Measurements from ENCODE around the gene NAALADL2. TPM values are rescaled to one million over a fixed set of nuclear protein-coding genes. Genes with fewer than 3 reads are reported as not detected.

The NAALADL2 gene
- total RNA-seq, 1 donor: 13.4 TPM

GRCh38 chr3:175015056-175015635 lies 156.0 kb downstream of the NAALADL2 start:
- DNase-seq (ENCODE audit: low read depth): no peak
- no peak for TF ChIP-seq CTCF (IDR thresholded peaks at IDR 0.05; ENCODE audit: insufficient read depth, low read depth, low read length)
- H3K4me3 ChIP-seq (ENCODE audit: low read depth, low read length): no peak overlapping the region

- no peak for TF ChIP-seq CTCF (IDR thresholded peaks at IDR 0.05; ENCODE audit: insufficient read depth, low read depth, low read length)
- DNase-seq (ENCODE audit: low read depth): no peak
- H3K4me3 ChIP-seq (ENCODE audit: low read depth, low read length): no peak overlapping the region
These were observed 160.0 kb downstream of the NAALADL2 start for GRCh38 chr3:175018946-175019727.

GRCh38 chr3:175020101-175020500 lies 161.0 kb downstream of the NAALADL2 start:
- no peak overlapping the region for H3K4me3 ChIP-seq (ENCODE audit: low read depth, low read length)
- DNase-seq (ENCODE audit: low read depth): no peak
- no peak for TF ChIP-seq CTCF (IDR thresholded peaks at IDR 0.05; ENCODE audit: insufficient read depth, low read depth, low read length)

GRCh38 chr3:175029828-175030227 lies 170.7 kb downstream of the NAALADL2 start:
- DNase-seq (ENCODE audit: low read depth): no peak
- no peak for TF ChIP-seq CTCF (IDR thresholded peaks at IDR 0.05; ENCODE audit: insufficient read depth, low read depth, low read length)
- H3K4me3 ChIP-seq (ENCODE audit: low read depth, low read length): no peak overlapping the region

- DNase-seq (ENCODE audit: low read depth): no peak
- no peak overlapping the region for H3K4me3 ChIP-seq (ENCODE audit: low read depth, low read length)
- TF ChIP-seq CTCF (IDR thresholded peaks at IDR 0.05; ENCODE audit: insufficient read depth, low read depth, low read length): no peak
These were observed 180.7 kb downstream of the NAALADL2 start for GRCh38 chr3:175039875-175040274.

- H3K4me3 ChIP-seq (ENCODE audit: low read depth, low read length): no peak overlapping the region
- TF ChIP-seq CTCF (IDR thresholded peaks at IDR 0.05; ENCODE audit: insufficient read depth, low read depth, low read length): no peak
- DNase-seq (ENCODE audit: low read depth): no peak
These were observed 182.2 kb downstream of the NAALADL2 start for GRCh38 chr3:175041369-175041768.

All from fibroblast of villous mesenchyme (primary cell).